NCI-H446 treated with DMSO at 0.1 percent for 48 hours (cell line): ENCODE data around the gene DNAH17.

ENCODE experiments used
- DNase-seq: peaks from one replicate; lab custom pipeline; 2025; lab: John Stamatoyannopoulos, UW

Gene DNAH17

GRCh38 chr17:78450696-78451345 is 126.4 kb downstream of the DNAH17 start:
- peak; percentile 22 for DNase-seq

- DNase-seq, result no peak
Observed at GRCh38 chr17:78449983-78450595, 127.1 kb downstream of the DNAH17 start.

GRCh38 chr17:78448356-78448993 is 128.7 kb downstream of the DNAH17 start:
- no peak for DNase-seq

GRCh38 chr17:78446833-78447232 is 130.4 kb downstream of the DNAH17 start:
- DNase-seq, result no peak

- no peak for DNase-seq
Observed at GRCh38 chr17:78444392-78444791, 132.8 kb downstream of the DNAH17 start.

- DNase-seq, result no peak
Observed at GRCh38 chr17:78442648-78443218, 134.5 kb downstream of the DNAH17 start.

- no peak for DNase-seq
Observed at GRCh38 chr17:78441271-78441971, 135.8 kb downstream of the DNAH17 start.

- no peak for DNase-seq
Observed at GRCh38 chr17:78438694-78439325, 138.4 kb downstream of the DNAH17 start.

GRCh38 chr17:78438271-78438691 is 138.9 kb downstream of the DNAH17 start:
- DNase-seq, result no peak

GRCh38 chr17:78437508-78438169 is 139.6 kb downstream of the DNAH17 start:
- no peak for DNase-seq

GRCh38 chr17:78435330-78436005 is 141.7 kb downstream of the DNAH17 start:
- DNase-seq, result no peak

GRCh38 chr17:78434455-78435329 is 142.5 kb downstream of the DNAH17 start:
- DNase-seq, result no peak

GRCh38 chr17:78433780-78434335 is 143.3 kb downstream of the DNAH17 start:
- no peak for DNase-seq

- DNase-seq, result no peak
Observed at GRCh38 chr17:78433013-78433727, 144.0 kb downstream of the DNAH17 start.

- DNase-seq, result no peak
Observed at GRCh38 chr17:78432226-78433012, 144.8 kb downstream of the DNAH17 start.

GRCh38 chr17:78431692-78431958 is 145.6 kb downstream of the DNAH17 start:
- no peak for DNase-seq

- DNase-seq, result no peak
Observed at GRCh38 chr17:78430892-78431691, 146.1 kb downstream of the DNAH17 start.
